ENCODE results near the gene TMEM88.

The TMEM88 gene

GRCh38 chr17:7833795-7834541 lies 20.9 kb upstream of the TMEM88 start, which contains the start of gene KDM6B:
Gene KDM6B (plus strand): TSS chr17:7834217. CDS start chr17:7845555, 11,338 bp downstream.
- H3K4me3 ChIP-seq (ENCODE audit: low read length): peak within 1 kb of the TSS; percentile 90
- no peak for TF ChIP-seq CTCF (conservative IDR thresholded peaks at IDR 0.05; ENCODE audit: low read length)
- DNase-seq (ENCODE audit: low read depth): peak; percentile 88

GRCh38 chr17:7834542-7834956 lies 20.3 kb upstream of the TMEM88 start:
- DNase-seq (ENCODE audit: low read depth): no peak
- TF ChIP-seq CTCF (conservative IDR thresholded peaks at IDR 0.05; ENCODE audit: low read length): no peak
- H3K4me3 ChIP-seq (ENCODE audit: low read length): peak overlapping the region; percentile 90

GRCh38 chr17:7834957-7835813 lies 19.7 kb upstream of the TMEM88 start:
- peak; percentile 99 for DNase-seq (ENCODE audit: low read depth)
- peak; percentile 71 for TF ChIP-seq CTCF (conservative IDR thresholded peaks at IDR 0.05; ENCODE audit: low read length)
- peak overlapping the region; percentile 90 for H3K4me3 ChIP-seq (ENCODE audit: low read length)

GRCh38 chr17:7835814-7836595 lies 18.9 kb upstream of the TMEM88 start:
- peak; percentile 70 for DNase-seq (ENCODE audit: low read depth)
- TF ChIP-seq CTCF (conservative IDR thresholded peaks at IDR 0.05; ENCODE audit: low read length): no peak
- peak overlapping the region; percentile 90 for H3K4me3 ChIP-seq (ENCODE audit: low read length)

- DNase-seq (ENCODE audit: low read depth): peak; percentile 88
- peak overlapping the region; percentile 90 for H3K4me3 ChIP-seq (ENCODE audit: low read length)
- no peak for TF ChIP-seq CTCF (conservative IDR thresholded peaks at IDR 0.05; ENCODE audit: low read length)
These were observed 18.1 kb upstream of the TMEM88 start for GRCh38 chr17:7836596-7837407.

- no peak for TF ChIP-seq CTCF (conservative IDR thresholded peaks at IDR 0.05; ENCODE audit: low read length)
- no peak for DNase-seq (ENCODE audit: low read depth)
- peak overlapping the region; percentile 90 for H3K4me3 ChIP-seq (ENCODE audit: low read length)
These were observed 17.3 kb upstream of the TMEM88 start for GRCh38 chr17:7837408-7838088.

Measured in AG10803 (cell line).